Hepatocyte (in vitro differentiated cells): Measurements from ENCODE around the gene GATA6. TPM values are rescaled to one million over a fixed set of nuclear protein-coding genes. Genes with fewer than 3 reads are reported as not detected.

Experiments used
- DNase-seq: peaks from one replicate; pipeline ENCODE4 v3.0.0-alpha.2; 2016; ENCODE audit warnings: low spot score
- H2AFZ ChIP-seq: fragments of 200-600 bp; sonication (generic); 2 replicates; pipeline ENCODE4 v1.6.0; 2016; ENCODE audit warnings: antibody characterized with exemption, mild to moderate bottlenecking
- H3K27ac ChIP-seq: fragments of 200-600 bp; sonication (generic); 2 replicates; pipeline ENCODE4 v1.5.1; 2016; ENCODE audit warnings: mild to moderate bottlenecking
- H3K27me3 ChIP-seq: fragments of 200-600 bp; sonication (generic); 2 replicates; pipeline ENCODE4 v1.6.1; 2016
- H3K36me3 ChIP-seq: fragments of 200-600 bp; sonication (generic); replicated peaks from 2 replicates; pipeline ENCODE4 v1.5.1; 2016; ENCODE audit warnings: low read depth; ENCODE audit not compliant: insufficient read depth
- H3K4me1 ChIP-seq: fragments of 200-600 bp; sonication (generic); 2 replicates; pipeline ENCODE4 v1.5.1; 2016; ENCODE audit warnings: mild to moderate bottlenecking, moderate library complexity; ENCODE audit not compliant: insufficient read depth
- H3K4me2 ChIP-seq: fragments of 200-600 bp; sonication (generic); 2 replicates; pipeline ENCODE4 v1.6.0; 2016
- H3K4me3 ChIP-seq: fragments of 200-600 bp; sonication (generic); 2 replicates; pipeline ENCODE4 v1.5.1; 2016; ENCODE audit warnings: mild to moderate bottlenecking
- H3K79me2 ChIP-seq: fragments of 200-600 bp; sonication (generic); 2 replicates; pipeline ENCODE4 v1.6.0; 2017; ENCODE audit warnings: mild to moderate bottlenecking
- H3K9me2 ChIP-seq: fragments of 200-600 bp; sonication (generic); replicated peaks from 2 replicates; pipeline ENCODE4 v1.6.0; 2017; ENCODE audit warnings: mild to moderate bottlenecking; ENCODE audit not compliant: insufficient read depth
- H3K9me3 ChIP-seq: fragments of 200-600 bp; sonication (generic); 2 replicates; pipeline ENCODE4 v1.5.1; 2016; ENCODE audit warnings: low read depth, mild to moderate bottlenecking
- H4K20me1 ChIP-seq: fragments of 200-600 bp; sonication (generic); 2 replicates; pipeline ENCODE4 v1.6.0; 2016; ENCODE audit warnings: mild to moderate bottlenecking; ENCODE audit not compliant: insufficient read depth, poor library complexity, severe bottlenecking
- CTCF ChIP-seq: fragments of 200-600 bp; sonication (generic); IDR thresholded peaks from 2 replicates; pipeline ENCODE4 v1.5.1; 2016; ENCODE audit warnings: antibody characterized with exemption, mild to moderate bottlenecking; ENCODE audit not compliant: poor library complexity
- EZH2 ChIP-seq: fragments of 200-600 bp; sonication (generic); IDR thresholded peaks from 2 replicates; pipeline ENCODE4 v1.6.1; 2016; ENCODE audit warnings: antibody characterized with exemption, mild to moderate bottlenecking, borderline replicate concordance
- EZH2phosphoT487 ChIP-seq: fragments of 200-600 bp; sonication (generic); IDR thresholded peaks from one replicate; pipeline ENCODE4 v1.6.1; 2018; ENCODE audit warnings: antibody characterized with exemption, mild to moderate bottlenecking, low read depth, moderate library complexity; ENCODE audit not compliant: unreplicated experiment, severe bottlenecking
- WGBS: methylation state at CpG from one replicate; pipeline ENCODE4 v1.1.6; 2016; ENCODE audit warnings: low lambda C conversion rate; ENCODE audit errors: missing lambda C conversion rate; 5-methylcytosine and 5-hydroxymethylcytosine counted together
- polyA plus RNA-seq: library from polyadenylated mRNA; unstranded; fragments of >200 nt; fragmentation: Nextera tagmentation; extraction: Ambion mirVana; gene quantifications from 2 replicates; pipeline ENCODE4 v1.2.1, GENCODE V29; 2016
- total RNA-seq: library from RNA; depleted of rRNA; stranded (reverse); fragments of >200 nt; gene quantifications from 2 replicates; pipeline ENCODE4 v1.2.3, GENCODE V29; 2014

Gene GATA6
- total and polyA plus RNA-seq, 2 experiments from 2014 or later = 125 to 128 TPM

- H3K27ac ChIP-seq = peak overlapping the region; percentile 46
- 61% methylated on average over 1 of the region's 1 CpG for WGBS
- TF ChIP-seq EZH2 = no peak
These were observed 33.6 kb downstream of the GATA6 start for GRCh38 chr18:22203035-22203434.

GRCh38 chr18:22203536-22204213 lies 34.3 kb downstream of the GATA6 start:
- DNase-seq = no peak
- Histone ChIP-seq H3K9me3 (no peaks in the 10 kb centered on the region), H2AFZ (no peak overlapping the region), H3K9me2 (no peaks in the 10 kb centered on the region), H4K20me1 (peaks cover 51% of the 10 kb centered on the region), H3K4me3 (no peak overlapping the region), H3K36me3 (peaks cover 7% of the 10 kb centered on the region), H3K27ac (peak overlapping the region; percentile 46), H3K4me2 (no peak overlapping the region), H3K79me2 (peaks cover 58% of the 10 kb centered on the region), H3K4me1 (peaks cover 18% of the 10 kb centered on the region), H3K27me3 (no peaks in the 10 kb centered on the region)
- WGBS = 75% methylated on average over 3 of the region's 3 CpGs
- no peak for TF ChIP-seq CTCF

More at GRCh38 chr18:22203035-22203434, 33.6 kb downstream of the GATA6 start:
- Histone ChIP-seq H3K4me3 (no peak overlapping the region), H3K79me2 (peaks cover 65% of the 10 kb centered on the region), H3K4me1 (peaks cover 25% of the 10 kb centered on the region), H4K20me1 (peaks cover 57% of the 10 kb centered on the region), H2AFZ (no peak overlapping the region), H3K36me3 (peaks cover 7% of the 10 kb centered on the region), H3K9me2 (no peaks in the 10 kb centered on the region), H3K9me3 (no peaks in the 10 kb centered on the region), H3K27me3 (no peaks in the 10 kb centered on the region), H3K4me2 (no peak overlapping the region)
- DNase-seq = no peak

- no peak for DNase-seq
- Histone ChIP-seq H3K27ac (peak overlapping the region; percentile 31), H3K79me2 (peaks cover 53% of the 10 kb centered on the region), H2AFZ (no peak overlapping the region), H4K20me1 (peaks cover 49% of the 10 kb centered on the region), H3K4me2 (no peak overlapping the region), H3K9me3 (no peaks in the 10 kb centered on the region), H3K4me1 (peaks cover 14% of the 10 kb centered on the region), H3K27me3 (no peaks in the 10 kb centered on the region), H3K9me2 (no peaks in the 10 kb centered on the region), H3K4me3 (no peak overlapping the region), H3K36me3 (peaks cover 7% of the 10 kb centered on the region)
- no CpG with 5 or more reads among the region's 1 CpG for WGBS
- no peak for TF ChIP-seq CTCF
- no peak for TF ChIP-seq EZH2
- no peak for TF ChIP-seq EZH2phosphoT487
These were observed 34.8 kb downstream of the GATA6 start for GRCh38 chr18:22204214-22204536.

GRCh38 chr18:22204996-22205395 lies 35.6 kb downstream of the GATA6 start:
- H3K9me2 ChIP-seq = no peaks in the 10 kb centered on the region
- WGBS = 88% methylated on average over 6 of the region's 6 CpGs
- DNase-seq = no peak
- peak overlapping the region; percentile 31 for H3K27ac ChIP-seq
- H4K20me1 ChIP-seq = peaks cover 43% of the 10 kb centered on the region
- peaks cover 7% of the 10 kb centered on the region for H3K36me3 ChIP-seq
- H3K4me3 ChIP-seq = no peak overlapping the region
- no peak overlapping the region for H2AFZ ChIP-seq
- no peaks in the 10 kb centered on the region for H3K27me3 ChIP-seq
- peaks cover 45% of the 10 kb centered on the region for H3K79me2 ChIP-seq
- H3K4me2 ChIP-seq = no peak overlapping the region
- no peak for TF ChIP-seq EZH2phosphoT487
- TF ChIP-seq EZH2 = no peak
- TF ChIP-seq CTCF = no peak
- H3K9me3 ChIP-seq = no peaks in the 10 kb centered on the region
- H3K4me1 ChIP-seq = peaks cover 9% of the 10 kb centered on the region
